HG03521 (cell line): Measurements from ENCODE around the gene SCRN1.

Source experiments
- ATAC-seq: cut with Tn5 transposase; IDR thresholded peaks from one replicate; pipeline ENCODE4 v1.9.1; 2021; ENCODE audit warnings: mild to moderate bottlenecking, moderate library complexity; ENCODE audit not compliant: unreplicated experiment

Gene SCRN1

DNA sequence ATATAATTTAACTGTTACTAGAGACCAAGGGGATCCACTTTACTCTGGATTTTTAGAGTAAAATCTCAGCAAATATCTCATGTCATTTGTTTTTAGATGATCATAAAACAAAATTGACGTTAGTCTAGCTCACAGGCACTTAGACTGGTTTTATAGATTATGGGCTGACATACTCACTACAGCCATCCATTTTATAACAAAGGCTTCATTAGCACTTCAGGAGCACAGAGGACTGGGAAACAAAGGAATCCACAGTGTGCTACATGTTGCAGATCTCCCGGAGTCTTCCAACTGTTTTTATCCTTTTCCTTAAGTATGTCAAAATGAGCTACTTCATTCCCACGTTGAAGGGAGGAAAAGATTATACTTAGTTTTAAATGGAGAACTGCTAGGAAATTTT lies 15.9 kb upstream of the SCRN1 start:
- ATAC-seq = no peak

GRCh38 chr7:30003098-30003497 lies 13.5 kb upstream of the SCRN1 start:
- ATAC-seq = no peak

DNA sequence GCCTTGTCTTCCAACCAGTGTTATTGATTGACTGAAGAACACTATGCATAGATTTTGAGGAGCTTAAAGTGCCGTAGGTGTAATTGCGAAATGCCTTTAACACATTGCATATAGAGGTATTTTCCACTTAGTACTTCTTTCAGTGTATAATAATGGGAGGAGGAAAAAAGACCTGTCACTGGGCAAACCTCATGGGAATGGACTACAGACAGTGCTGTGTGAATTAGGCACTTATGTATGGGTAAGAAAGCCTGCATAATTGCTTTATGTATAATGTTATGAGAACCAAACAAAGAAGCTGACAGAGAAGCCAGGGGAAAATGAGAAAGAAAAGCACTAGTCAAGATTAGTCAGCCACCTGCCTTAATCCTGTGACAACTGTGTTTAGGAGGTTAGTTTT lies 12.4 kb upstream of the SCRN1 start:
- ATAC-seq = no peak

DNA sequence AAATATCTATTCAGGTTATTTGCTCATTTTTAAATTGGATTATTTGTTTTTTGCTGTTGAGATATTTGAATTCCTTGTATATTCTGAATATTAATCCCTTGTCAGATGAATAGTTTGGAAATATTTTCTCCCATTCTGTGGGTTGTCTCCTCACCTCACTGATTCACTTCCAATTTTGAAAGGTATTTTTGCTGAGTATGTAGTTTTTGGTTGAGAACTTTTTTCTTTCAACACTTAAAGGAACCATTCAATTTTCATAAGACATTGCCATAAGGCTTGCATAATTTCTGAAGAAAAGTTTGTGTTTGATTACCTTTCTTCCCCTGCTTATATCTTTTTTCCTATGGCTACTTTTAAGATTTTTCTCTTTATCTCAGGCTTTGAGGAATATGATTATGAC lies 8.9 kb upstream of the SCRN1 start:
- no peak for ATAC-seq

DNA sequence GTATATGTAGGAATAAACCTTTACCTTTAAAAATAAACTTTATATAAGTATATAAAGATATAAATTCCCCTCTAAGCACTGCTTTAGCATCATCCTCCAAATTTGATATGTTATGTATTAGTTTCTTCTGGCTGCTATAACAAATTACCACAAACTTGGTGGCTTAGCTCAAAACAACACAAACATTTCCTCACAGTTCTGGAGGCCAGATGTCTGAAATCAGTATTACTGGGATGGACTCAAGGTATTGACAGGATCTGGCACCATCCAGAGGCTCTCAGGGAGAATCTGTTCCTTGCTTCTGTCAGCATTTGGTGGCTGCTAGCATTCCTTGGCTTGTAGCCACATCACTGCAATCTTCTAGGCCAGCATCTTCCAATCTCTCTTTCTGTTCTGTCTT lies 6.7 kb upstream of the SCRN1 start:
- no peak for ATAC-seq

GRCh38 chr7:29995652-29996051 lies 6.1 kb upstream of the SCRN1 start:
- ATAC-seq = no peak

DNA sequence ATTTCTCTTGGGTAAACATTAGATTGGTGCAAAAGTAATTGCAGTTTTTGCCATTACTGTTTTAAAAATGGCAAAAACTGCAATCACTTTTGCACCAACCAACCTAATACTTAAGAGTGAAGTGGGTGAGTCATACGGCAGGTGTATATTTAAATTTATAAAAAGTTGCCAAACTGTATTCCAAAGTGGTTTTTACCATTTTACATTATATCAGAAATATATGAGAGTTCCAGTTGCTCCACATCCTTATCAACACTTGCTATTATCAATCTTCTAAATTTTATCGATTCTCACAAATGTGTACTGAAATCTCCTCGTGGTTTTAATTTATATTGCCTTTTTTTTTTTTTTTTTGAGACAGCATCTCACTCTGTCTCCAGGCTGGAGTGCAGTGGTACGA lies 3.5 kb upstream of the SCRN1 start:
- no peak for ATAC-seq

- no peak for ATAC-seq
Measured at GRCh38 chr7:29991937-29992336, 2.3 kb upstream of the SCRN1 start.

- ATAC-seq = no peak
Measured at GRCh38 chr7:29990931-29991330, 1.3 kb upstream of the SCRN1 start.

GRCh38 chr7:29988424-29989256 lies 961 bp downstream of the SCRN1 start:
- ATAC-seq = peak; percentile 26

DNA sequence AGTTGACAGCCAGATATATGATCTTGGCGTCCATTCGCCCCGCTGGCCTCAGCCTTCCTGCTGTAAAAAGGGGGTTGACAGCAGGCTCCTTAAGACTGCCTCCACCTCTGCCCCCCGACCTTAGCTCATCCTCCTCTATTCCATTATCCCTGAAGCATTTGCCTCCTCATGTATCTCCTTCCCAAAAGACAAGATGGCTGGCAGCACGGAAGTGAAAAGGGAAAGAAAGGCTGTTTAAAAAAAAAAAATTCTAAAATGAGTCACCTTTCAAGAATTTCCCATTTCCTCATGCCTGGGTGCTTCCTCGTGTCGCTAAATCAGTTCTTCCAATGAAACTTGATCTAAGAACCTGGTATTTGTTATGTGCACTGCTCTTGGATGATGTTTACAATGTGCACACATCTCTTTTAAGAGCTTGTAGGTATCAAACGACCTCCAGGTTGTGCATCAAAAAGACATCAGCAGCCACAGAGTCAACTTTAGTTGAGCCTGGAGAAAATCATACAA lies 1.7 kb downstream of the SCRN1 start:
- ATAC-seq = no peak

GRCh38 chr7:29987083-29987482 lies 2.5 kb downstream of the SCRN1 start:
- ATAC-seq = no peak

DNA sequence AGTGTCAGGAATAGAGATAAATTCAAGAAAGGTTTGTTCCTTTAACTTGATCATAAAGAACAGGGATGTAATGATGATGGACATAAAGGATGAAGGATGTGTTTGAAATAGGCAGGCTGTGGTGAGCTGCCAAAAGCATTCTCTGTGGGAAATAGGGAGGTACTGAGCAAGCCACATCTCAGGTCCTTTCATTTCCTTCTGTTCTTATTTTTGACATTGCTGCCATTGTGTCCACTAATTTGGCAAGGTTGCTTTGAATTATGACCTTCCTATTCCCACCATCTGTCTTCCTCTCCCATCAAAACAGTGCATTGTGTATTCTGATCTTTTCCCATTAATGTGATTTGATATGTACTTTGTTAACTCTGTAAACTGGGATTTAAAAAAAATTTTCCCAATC lies 9.4 kb downstream of the SCRN1 start:
- no peak for ATAC-seq

GRCh38 chr7:29977886-29978651 lies 11.5 kb downstream of the SCRN1 start:
- ATAC-seq = no peak

DNA sequence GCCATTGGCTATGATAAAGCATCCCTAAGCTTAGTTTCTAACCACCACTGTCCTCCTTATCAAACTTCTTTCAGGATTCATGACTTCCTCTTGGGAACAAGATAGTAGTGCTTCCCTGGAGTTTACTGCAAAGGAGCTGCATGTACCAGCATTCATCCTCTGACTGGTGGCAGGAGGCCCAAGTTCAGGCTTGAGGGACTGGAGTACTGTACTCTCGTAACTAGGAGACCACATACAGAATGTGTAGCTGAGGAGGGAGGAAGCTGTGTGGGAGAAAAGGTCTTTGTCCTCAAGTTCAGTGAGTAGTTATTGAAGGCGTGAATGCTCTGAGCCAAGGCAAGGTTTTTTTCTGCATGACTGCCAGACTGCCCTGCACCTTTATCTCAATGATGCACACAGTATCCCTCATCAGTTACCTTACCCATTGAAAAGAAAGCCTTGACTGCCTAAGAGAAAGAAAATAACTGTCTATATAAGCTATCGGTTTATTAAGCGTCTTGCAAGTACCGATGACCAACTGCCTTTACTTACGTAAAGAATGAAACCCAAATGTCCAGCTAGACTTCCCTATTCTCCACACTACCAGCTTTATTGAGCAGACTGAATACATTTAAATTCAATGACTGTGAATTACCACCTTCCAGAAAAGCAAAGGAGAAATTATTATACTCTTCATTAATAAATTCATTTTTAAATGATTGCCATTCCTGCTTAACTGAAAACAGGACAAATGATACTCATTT lies 12.8 kb downstream of the SCRN1 start:
- no peak for ATAC-seq

DNA sequence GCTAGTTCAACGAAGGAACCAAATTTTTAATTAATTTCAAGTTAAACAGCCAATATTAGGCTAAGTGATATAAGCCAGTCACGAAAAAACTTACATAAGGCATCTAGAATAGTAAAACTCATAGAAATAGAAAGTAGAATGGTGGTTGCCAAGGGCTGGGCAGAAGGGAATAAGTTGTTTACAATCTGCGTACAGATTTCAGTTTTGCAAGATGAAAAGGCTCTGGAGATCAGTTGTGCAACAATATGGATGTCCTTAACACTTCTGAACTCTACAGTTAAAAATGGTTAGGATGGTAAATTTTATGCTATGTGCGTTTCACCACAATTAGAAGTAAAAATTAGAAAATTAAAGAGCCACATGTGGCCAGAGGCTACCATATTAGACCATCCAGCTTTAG lies 13.3 kb downstream of the SCRN1 start:
- no peak for ATAC-seq

DNA sequence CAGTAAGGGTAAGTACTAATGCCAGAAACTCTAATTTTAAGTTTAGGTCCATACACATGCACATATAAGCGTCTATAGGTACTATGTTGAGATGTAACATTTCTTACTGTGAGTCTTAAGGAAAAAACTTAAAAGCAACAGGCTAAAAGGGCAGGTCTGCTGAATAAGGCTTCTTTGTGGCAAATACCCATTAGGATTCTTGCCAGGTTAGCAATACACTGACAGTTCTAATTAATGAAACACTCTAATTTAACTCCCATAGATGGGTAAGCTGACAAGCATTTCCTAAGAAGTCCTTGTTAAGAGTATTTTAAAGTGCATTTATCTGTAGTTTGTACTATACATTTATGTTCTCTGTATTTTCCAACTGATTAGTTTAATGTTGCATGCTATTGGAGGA lies 14.0 kb downstream of the SCRN1 start:
- no peak for ATAC-seq

- no peak for ATAC-seq
Measured at GRCh38 chr7:29974286-29974685, 15.3 kb downstream of the SCRN1 start.

- ATAC-seq = no peak
Measured at GRCh38 chr7:29972315-29972669, 17.3 kb downstream of the SCRN1 start.

- no peak for ATAC-seq
Measured at GRCh38 chr7:29971566-29972314, 17.9 kb downstream of the SCRN1 start.

DNA sequence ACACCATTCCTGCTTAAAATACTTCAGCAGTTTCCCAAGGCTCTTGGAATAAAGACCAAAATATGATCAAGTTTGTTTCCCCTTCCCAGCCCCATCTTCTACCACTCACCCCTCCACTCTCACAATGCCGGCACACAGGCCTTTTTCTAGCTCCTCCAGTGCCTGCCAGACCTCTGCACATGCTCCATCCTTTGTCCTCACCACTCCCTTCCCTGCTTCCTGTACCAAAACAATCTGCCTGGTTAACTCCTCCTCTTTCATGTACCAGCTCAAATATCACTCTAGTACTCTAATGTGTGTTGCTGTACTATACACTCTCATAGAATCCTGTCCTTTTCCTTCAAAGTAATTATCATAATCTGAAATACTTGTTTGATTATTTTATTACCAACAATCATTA lies 19.4 kb downstream of the SCRN1 start:
- ATAC-seq = no peak
